ENCODE results near the gene PTPRR.

PTPRR gene

GRCh38 chr12:70920251-70920851, at the start of gene PTPRR:
Gene PTPRR, minus strand, starts transcription at chr12:70920738. Its CDS starts 348 bp downstream, at chr12:70920390.
- no peak for DNase-seq (ENCODE audit: low read depth in 3 of 3, low spot score in 1 of 3)

GRCh38 chr12:70966996-70967790, 46.7 kb upstream of the PTPRR start:
- DNase-seq (ENCODE audit: low read depth in 3 of 3, low spot score in 1 of 3), result no peak

GRCh38 chr12:70966046-70966445, 45.5 kb upstream of the PTPRR start:
- no peak for DNase-seq (ENCODE audit: low read depth in 3 of 3, low spot score in 1 of 3)

GRCh38 chr12:70964867-70965510, 44.5 kb upstream of the PTPRR start:
- no peak for DNase-seq (ENCODE audit: low read depth in 3 of 3, low spot score in 1 of 3)

- no peak for DNase-seq (ENCODE audit: low read depth in 3 of 3, low spot score in 1 of 3)
Measured at GRCh38 chr12:70963081-70963660, 42.6 kb upstream of the PTPRR start.

GRCh38 chr12:70962226-70962794, 41.8 kb upstream of the PTPRR start:
- DNase-seq (ENCODE audit: low read depth in 3 of 3, low spot score in 1 of 3), result no peak

- DNase-seq (ENCODE audit: low read depth in 3 of 3, low spot score in 1 of 3), result no peak
Measured at GRCh38 chr12:70960484-70960883, 39.9 kb upstream of the PTPRR start.

GRCh38 chr12:70955415-70955814, 34.9 kb upstream of the PTPRR start:
- DNase-seq (ENCODE audit: low read depth in 3 of 3, low spot score in 1 of 3), result no peak

- DNase-seq (ENCODE audit: low read depth in 3 of 3, low spot score in 1 of 3), result no peak
Measured at GRCh38 chr12:70950451-70950850, 29.9 kb upstream of the PTPRR start.

- no peak for DNase-seq (ENCODE audit: low read depth in 3 of 3, low spot score in 1 of 3)
Measured at GRCh38 chr12:70948976-70949336, 28.4 kb upstream of the PTPRR start.

- DNase-seq (ENCODE audit: low read depth in 3 of 3, low spot score in 1 of 3), result no peak
Measured at GRCh38 chr12:70948236-70948975, 27.9 kb upstream of the PTPRR start.

GRCh38 chr12:70936203-70936813, 15.8 kb upstream of the PTPRR start:
- no peak for DNase-seq (ENCODE audit: low read depth in 3 of 3, low spot score in 1 of 3)

GRCh38 chr12:70933133-70933532, 12.6 kb upstream of the PTPRR start:
- no peak for DNase-seq (ENCODE audit: low read depth in 3 of 3, low spot score in 1 of 3)

- DNase-seq (ENCODE audit: low read depth in 3 of 3, low spot score in 1 of 3), result no peak
Measured at GRCh38 chr12:70929029-70929428, 8.5 kb upstream of the PTPRR start.

- no peak for DNase-seq (ENCODE audit: low read depth in 3 of 3, low spot score in 1 of 3)
Measured at GRCh38 chr12:70928071-70928470, 7.5 kb upstream of the PTPRR start.

GRCh38 chr12:70927356-70927755, 6.8 kb upstream of the PTPRR start:
- no peak for DNase-seq (ENCODE audit: low read depth in 3 of 3, low spot score in 1 of 3)

GRCh38 chr12:70925539-70925938, 5.0 kb upstream of the PTPRR start:
- DNase-seq (ENCODE audit: low read depth in 3 of 3, low spot score in 1 of 3), result no peak

GRCh38 chr12:70920891-70921290, 353 bp upstream of the PTPRR start:
- no peak for DNase-seq (ENCODE audit: low read depth in 3 of 3, low spot score in 1 of 3)

- DNase-seq (ENCODE audit: low read depth in 3 of 3, low spot score in 1 of 3), result no peak
Measured at GRCh38 chr12:70919597-70920035, 922 bp downstream of the PTPRR start.

- no peak for DNase-seq (ENCODE audit: low read depth in 3 of 3, low spot score in 1 of 3)
Measured at GRCh38 chr12:70919176-70919575, 1.4 kb downstream of the PTPRR start.
